T-helper 2 cell treated with Interferon-gamma antibody and Interleukin-4, amounts not matched to agents 100 ng/mL and 5 ng/mL, for 36 hours (primary cell): ENCODE results near the gene ARHGAP33. TPM values are rescaled to one million over a fixed set of nuclear protein-coding genes. Genes with fewer than 3 reads are reported as not detected.

Experiments
- intact Hi-C: fragments of 100-400 bp; cut with micrococcal nuclease; formaldehyde crosslinking; loops from one replicate; pipeline ENCODE4 v1.15.1; 2023
- total RNA-seq: library from RNA; stranded (reverse); gene quantifications from 2 replicates; pipeline ENCODE4 v1.2.3, GENCODE V29; 2022

ARHGAP33 gene
- total RNA-seq, 1 donor from 2014 or later: 72.6 TPM

DNA sequence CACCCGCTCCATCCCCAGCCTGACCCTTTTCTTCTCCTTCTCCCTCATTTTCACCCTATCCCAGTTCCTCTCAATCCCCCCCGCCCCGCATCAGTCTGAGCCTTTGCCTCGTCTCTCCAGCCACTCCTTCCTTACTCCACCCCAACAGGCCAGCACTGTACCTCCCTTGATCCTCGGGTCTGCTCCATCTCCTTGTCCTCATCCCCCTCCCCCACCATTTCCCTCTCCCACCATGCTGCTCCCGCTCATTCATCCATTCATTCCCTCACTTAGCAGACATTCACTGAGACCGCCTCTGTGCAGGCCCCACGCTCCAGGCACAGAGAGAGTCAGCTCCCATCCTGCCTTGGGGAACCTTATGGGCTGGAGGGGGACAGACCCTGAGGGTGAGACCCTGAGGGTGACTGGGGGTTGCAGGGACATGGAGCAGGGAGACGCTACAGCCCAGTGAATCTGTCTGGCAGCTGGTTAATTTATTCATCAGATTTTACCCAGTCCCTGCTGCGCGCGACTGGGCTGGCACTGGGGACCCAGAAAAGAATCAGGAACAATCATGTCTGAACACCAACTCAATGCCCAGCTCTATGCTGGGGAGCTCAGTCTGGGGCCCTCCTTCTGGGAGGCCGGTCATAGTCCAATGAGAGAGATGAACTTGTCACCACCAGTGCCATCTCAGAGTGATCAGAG, 881 bp downstream of the ARHGAP33 start:
- intact Hi-C loops: no loop called here

DNA sequence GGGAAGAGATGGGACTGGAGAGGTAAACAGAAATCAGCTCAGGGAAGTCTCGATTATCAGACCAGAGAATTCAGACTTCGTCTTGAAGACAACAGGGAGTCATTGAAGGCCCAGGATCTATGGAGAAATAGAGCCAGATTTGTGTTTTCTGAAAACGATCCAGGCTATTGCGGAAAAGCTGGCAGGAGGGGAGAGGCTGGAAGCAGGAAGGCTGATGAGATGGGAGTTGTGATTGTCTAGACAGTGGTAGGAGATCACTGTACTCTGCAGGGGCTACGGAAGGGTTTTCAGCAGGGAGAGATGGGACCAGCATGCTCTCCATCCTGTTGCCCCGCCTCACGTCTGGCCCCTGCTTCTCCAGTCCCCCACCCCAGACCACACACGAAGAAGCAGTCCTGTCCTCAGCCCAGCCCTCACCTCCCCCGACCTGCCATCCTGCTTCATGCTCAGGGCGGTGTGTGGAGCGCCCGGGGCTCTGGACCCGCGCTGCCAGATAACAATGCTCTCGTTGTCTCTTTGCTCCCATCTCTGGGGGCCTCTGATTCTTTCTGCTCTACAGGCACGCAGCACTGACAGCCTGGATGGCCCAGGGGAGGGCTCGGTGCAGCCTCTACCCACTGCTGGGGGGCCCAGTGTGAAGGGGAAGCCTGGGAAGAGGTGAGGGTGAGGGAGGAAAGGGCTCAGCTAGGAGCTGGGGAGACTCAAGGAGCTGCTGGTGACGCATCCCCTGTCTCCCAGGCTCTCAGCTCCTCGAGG, 1.9 kb downstream of the ARHGAP33 start:
- intact Hi-C loops: no loop called here

DNA sequence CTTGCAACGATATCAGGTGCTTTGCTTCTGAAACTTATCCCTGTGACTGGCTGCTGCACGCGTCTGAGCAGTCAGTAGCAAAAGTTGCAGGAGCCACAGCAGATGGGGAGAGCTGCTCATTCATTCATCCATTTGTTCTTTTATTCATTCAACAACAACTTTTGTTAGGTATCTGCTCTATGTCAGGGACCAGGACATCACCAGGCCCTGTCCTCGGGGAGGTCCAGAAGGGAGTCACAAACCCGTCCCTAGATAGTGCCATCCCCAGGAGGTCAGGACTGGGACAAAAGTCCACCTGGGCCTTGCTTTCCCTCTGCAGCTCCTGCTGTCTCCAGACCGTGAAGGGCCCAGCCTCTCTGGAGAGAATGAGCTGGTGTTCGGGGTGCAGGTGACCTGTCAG, 2.6 kb downstream of the ARHGAP33 start:
- intact Hi-C loops: no loop called here

GRCh38 chr19:35779033-35779432, 3.7 kb downstream of the ARHGAP33 start:
- intact Hi-C loops: no loop called here

- intact Hi-C loops: no loop called here
Measured at GRCh38 chr19:35780058-35780457, 4.7 kb downstream of the ARHGAP33 start.

DNA sequence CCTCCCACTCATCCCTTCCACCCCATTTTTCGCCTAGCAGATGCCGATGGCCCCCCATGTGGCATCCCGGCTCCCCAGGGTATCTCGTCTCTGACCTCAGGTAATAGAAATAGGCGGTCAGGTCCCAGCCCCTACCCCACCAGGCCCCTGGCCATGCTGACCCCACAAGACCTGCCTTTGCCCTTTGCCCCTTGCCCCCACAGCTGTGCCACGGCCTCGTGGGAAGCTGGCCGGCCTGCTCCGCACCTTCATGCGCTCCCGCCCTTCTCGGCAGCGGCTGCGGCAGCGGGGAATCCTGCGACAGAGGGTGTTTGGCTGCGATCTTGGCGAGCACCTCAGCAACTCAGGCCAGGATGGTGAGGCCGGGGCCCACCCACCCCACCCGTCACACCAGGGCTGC, 5.4 kb downstream of the ARHGAP33 start:
- intact Hi-C loops: no loop called here

- intact Hi-C loops: no loop called here
Measured at GRCh38 chr19:35781650-35782049, 6.3 kb downstream of the ARHGAP33 start.

- intact Hi-C loops: no loop called here
Measured at GRCh38 chr19:35782589-35782988, 7.2 kb downstream of the ARHGAP33 start.

DNA sequence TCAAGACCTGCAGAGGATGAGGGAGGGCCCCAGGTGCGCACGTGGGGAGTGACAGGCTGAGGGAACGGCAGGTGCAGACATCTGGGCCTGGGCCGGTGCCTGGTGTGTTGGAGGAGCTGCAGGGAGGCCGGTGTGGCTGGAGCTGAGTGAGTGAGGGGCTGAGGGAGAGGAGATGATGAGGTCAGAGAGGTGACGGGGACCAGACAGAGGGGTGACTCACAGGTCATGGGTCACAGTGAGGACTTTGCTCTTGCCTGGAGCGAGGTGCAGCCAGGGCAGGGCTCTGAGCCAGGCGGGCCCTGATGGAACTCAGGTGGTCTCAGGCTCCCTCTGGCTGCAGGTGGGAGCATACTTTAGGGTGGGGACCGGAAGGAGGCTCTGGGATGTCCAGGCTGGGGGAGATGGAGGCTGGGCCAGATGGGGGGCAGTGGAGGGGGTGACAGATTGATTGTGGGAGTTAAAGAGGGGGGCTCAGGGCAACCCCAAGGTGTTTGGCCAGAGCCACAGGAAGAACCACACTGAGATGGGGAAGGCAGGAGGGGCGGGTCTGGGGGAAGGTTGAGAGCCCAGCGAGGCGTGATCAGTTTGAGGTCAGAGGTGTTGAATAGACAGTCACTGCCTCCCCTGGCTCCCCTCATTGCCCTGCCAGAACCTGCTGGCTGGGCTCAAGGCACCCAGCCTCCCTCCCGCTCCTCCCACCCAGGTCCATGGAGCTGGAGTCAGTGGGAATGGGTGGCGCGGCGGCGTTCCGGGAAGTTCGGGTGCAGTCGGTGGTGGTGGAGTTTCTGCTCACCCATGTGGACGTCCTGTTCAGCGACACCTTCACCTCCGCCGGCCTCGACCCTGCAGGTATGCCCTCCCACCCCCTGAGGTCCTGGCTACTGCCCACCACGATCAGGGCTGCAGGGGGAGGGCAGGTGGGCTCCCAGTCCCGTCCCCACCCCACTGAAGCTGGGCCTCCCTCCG, 8.4 kb downstream of the ARHGAP33 start:
- intact Hi-C loops: no loop called here

GRCh38 chr19:35784503-35785338, 9.4 kb downstream of the ARHGAP33 start:
- intact Hi-C loops: no loop called here

DNA sequence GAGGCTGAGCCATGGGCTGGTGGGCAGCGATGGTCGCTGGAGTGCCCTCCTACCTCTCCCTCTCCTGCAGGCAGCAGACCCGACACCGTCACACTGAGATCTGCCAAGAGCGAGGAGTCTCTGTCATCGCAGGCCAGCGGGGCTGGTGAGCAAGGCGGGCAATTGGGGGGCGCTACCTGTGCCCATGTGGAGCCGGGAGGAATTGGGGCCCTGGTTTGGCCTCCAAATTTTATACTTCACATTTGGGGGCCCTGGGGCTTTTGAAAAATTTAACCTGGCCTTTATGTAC, 9.9 kb downstream of the ARHGAP33 start:
- intact Hi-C loops: no loop called here

DNA sequence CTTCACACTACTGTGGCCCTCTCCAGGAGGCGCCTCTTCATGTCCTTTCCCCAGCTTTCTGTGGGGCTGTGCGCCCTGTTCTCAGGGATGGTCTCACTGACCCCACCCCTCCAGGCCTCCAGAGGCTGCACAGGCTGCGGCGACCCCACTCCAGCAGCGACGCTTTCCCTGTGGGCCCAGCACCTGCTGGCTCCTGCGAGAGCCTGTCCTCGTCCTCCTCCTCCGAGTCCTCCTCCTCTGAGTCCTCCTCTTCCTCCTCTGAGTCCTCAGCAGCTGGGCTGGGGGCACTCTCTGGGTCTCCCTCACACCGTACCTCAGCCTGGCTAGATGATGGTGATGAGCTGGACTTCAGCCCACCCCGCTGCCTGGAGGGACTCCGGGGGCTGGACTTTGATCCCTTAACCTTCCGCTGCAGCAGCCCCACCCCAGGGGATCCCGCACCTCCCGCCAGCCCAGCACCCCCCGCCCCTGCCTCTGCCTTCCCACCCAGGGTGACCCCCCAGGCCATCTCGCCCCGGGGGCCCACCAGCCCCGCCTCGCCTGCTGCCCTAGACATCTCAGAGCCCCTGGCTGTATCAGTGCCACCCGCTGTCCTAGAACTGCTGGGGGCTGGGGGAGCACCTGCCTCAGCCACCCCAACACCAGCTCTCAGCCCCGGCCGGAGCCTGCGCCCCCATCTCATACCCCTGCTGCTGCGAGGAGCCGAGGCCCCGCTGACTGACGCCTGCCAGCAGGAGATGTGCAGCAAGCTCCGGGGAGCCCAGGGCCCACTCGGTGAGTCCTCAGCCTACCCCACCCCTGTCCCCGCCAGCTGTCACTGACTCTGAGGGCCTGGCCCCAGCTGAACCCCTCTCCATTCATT, 11.2 kb downstream of the ARHGAP33 start:
- intact Hi-C loops: no loop called here

DNA sequence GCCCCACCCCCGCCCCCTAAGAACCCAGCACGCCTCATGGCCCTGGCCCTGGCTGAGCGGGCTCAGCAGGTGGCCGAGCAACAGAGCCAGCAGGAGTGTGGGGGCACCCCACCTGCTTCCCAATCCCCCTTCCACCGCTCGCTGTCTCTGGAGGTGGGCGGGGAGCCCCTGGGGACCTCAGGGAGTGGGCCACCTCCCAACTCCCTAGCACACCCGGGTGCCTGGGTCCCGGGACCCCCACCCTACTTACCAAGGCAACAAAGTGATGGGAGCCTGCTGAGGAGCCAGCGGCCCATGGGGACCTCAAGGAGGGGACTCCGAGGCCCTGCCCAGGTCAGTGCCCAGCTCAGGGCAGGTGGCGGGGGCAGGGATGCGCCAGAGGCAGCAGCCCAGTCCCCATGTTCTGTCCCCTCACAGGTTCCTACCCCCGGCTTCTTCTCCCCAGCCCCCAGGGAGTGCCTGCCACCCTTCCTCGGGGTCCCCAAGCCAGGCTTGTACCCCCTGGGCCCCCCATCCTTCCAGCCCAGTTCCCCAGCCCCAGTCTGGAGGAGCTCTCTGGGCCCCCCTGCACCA, 11.9 kb downstream of the ARHGAP33 start:
- intact Hi-C loops: no loop called here

DNA sequence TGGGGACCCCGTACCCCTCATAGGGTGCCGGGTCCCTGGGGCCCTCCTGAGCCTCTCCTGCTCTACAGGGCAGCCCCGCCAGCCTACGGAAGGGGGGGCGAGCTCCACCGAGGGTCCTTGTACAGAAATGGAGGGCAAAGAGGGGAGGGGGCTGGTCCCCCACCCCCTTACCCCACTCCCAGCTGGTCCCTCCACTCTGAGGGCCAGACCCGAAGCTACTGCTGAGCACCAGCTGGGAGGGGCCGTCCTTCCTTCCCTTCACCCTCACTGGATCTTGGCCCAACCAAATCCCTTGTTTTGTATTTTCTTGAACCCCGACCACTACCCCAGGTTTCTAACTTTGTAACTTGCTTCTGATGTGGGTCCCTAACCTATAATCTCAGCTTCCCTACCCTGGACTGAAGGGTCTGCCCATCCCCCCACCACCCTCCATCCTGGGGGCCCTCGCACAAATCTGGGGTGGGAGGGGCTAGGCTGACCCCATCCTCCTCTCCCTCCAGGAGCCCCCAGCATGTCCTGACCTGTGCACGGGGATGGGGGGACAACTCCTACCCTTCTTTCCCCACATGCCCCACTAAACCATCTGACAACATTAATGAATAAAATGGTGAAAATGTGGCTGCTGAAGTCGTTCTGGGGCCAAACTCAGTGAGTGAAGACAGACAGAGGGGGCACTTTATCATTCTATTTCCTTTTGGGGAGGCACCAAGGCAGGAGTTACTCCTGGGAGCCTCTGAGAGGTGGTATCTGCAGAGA, 13.0 kb downstream of the ARHGAP33 start:
- intact Hi-C loops: no loop called here

DNA sequence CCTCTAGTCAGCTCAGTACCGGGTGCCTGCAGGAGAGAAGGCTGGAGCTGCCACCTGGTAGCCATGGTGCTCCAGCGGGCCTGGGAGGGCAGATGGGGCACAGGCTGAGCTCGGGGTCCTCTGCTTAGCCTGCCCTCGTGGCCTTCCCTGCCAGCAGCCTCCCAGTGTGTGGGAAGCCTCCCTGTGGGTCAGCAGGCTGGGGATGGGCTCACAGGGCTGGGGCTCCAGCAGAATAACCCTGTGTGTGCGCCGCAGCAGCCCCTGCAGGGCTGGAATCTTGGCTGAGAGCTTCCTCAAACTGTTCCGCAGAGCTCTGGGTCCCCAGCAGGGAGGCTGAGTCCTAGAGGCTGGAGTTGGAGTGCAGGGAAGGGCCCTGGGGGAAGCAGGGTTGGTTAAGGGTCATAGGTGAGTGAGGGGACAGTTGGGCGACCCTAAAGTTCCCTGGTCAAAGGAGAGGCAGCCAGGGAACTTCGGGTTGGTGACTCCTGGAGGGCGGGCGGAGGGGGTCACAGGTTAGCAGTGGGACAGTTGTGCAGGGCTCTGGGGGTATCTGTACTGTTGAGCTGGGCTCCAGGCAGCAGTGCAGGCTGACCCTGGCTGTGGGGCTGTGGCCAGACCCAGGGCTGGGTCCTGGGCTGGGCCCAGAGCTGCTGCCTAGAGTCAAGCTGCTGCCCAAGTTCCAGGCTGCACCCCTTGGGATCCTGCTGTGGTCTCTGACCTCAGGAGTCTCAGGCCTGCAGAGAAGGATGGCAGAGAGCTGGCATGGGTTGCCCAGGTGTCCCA, 14.0 kb downstream of the ARHGAP33 start:
- intact Hi-C loops: no loop called here

- intact Hi-C loops: no loop called here
Measured at GRCh38 chr19:35789978-35790944, 14.9 kb downstream of the ARHGAP33 start.
